HG03432 (cell line): Measurements from ENCODE around the gene HEY2.

ENCODE experiments used
- ATAC-seq: cut with Tn5 transposase; IDR thresholded peaks from one replicate; pipeline ENCODE4 v1.9.1; 2021; ENCODE audit warnings: mild to moderate bottlenecking, moderate library complexity; ENCODE audit not compliant: unreplicated experiment

The HEY2 gene

DNA sequence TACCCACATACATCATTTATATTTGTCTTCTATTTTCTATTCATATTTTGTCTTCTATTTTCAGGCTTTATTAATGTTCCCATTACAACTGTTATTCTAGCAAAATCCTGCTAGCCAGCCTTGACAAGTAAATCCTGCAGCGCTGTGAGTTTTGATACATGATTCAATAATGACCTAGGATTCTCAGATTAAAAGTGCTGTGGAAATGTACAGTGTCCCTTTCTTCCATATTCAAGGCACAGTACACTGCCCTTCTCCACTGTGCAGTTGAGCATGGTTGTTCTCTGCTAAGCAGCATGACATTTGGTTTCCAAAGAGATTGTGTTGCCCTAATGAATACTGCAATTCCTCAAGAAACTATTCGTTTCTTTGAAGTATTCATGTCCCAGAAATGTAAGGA is 5.8 kb upstream of the HEY2 start:
- ATAC-seq: no peak

DNA sequence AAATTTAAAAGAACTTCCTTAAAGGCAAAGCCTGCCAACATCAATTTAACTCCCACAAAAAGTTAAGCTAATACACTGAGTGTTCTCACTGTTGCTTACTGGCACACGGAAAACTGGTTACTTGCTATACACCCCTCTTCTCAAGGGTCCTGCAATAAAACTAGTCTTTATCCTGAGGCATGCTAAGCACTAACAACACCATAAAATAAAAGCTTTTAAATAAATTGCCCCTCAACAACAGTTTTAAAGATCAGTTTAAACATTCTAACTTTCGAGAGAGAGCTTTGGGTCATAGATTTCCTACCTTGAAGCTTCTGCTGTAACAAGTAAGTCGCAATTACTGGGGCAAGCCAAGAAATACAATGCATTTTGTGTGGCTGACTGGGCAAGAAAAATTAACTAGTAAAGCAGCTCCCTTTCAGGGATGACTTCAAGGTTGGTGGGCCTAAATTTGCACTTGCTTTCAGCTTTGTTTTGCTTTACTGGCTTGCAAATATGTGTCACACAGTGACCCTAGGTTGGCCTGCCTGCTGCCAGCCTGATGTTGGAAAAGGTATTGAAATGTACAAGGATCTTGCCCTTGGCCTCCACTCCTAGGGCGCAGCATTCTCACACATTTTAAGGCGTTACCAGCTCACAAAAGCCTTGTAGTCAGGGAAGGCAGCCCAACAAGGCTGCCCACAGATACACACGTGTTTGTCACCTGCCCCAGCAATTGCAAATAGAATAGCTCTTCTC is 4.0 kb upstream of the HEY2 start:
- ATAC-seq: no peak

DNA sequence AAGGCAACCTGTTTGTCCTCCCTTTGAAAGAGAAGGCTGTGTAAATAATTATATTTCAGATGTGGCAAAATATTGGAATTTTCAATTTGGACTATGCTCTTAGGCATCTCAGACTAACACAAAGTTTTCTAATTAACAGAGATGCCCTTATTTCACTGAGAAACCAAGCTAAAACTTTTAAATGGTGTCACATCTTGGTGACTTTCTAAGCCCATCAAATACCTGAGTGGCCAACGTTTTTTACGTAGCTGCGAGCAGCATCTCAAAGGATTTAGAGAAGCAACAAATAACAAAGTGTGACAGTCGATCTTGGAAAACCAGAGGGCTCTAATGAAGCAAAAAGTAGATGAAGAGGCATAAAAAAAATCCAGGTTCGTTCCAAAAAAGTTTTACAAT is 3.4 kb upstream of the HEY2 start:
- ATAC-seq: no peak

DNA sequence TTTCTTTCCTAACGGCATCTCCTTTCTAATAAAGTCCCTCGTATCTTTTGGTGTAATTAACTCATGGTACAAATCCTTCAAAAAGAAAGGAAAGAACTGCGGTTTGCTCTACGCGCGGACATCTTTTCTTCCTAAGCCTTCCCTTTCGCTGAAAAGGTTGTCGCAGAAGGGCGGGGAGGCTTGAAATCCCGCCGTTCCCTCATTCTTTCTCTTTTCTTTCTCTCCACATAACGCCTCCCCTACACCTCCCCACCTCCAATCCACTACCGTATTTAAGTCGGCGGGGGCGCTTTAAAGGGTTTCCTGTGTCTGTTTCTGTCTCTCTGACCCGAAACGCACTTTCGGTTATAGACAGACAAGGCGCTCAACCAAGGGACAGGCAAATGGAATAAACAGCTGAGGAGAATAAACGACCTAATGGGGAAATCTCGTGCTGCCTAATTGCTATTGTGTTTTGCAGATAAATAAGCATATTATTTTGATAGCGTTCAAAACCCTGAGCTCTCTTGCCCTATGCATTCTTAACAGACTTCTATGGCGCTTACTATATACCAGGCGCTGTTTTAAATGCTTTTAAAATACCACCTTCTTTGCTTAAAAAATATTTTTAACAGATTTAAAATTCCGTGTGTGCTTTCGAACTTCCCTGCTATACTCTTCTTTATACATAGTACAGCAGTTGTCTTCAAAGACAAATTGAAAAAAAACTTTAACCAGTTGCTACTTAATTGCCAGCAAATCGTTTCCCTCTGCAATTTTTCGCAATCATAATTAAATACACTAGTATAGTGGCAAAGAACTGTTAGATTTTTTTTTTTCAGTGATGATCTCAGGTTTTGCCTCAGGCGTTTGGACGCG is 2.5 kb upstream of the HEY2 start:
- peak; percentile 62 for ATAC-seq

DNA sequence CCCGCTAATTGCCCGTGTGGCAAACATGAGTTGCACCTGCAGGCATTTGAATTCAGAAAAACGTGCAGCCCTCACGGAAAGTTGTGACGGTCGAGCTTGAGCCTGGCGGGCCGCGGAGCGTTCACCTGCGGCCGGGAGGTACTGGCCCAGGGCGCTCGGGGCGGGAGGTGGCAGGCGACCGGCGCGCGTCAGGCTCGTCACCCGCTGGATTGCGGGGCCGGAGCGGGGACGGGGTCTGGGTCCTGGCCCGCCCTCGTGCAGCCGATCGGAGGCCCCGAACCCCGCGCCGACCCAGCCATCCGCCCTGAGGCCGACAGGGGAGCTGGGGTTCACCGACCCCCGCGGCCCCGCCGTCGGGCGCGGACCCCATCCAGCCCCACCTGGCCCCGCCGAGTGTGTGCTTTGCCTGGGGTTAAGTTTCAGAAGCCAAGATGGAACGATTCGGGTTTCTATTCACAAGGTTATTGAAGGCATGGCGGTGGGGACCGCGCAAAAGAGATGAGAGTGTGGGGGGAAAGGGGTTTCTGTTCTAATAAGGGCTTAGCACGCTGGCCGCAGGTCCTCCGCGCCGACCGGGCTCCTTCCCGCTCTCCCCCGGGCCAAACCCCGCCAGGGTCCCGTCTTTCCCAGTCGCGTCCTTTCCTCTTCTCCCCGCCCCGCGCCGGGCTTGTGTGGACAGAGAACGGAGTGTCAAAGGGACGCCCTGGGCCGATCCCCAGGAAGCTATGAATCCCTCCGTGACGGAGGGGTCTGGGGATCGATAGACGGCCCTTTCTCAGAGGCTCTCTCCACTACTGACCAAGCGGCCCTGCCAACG is 1.6 kb upstream of the HEY2 start:
- peak; percentile 5 for ATAC-seq

DNA sequence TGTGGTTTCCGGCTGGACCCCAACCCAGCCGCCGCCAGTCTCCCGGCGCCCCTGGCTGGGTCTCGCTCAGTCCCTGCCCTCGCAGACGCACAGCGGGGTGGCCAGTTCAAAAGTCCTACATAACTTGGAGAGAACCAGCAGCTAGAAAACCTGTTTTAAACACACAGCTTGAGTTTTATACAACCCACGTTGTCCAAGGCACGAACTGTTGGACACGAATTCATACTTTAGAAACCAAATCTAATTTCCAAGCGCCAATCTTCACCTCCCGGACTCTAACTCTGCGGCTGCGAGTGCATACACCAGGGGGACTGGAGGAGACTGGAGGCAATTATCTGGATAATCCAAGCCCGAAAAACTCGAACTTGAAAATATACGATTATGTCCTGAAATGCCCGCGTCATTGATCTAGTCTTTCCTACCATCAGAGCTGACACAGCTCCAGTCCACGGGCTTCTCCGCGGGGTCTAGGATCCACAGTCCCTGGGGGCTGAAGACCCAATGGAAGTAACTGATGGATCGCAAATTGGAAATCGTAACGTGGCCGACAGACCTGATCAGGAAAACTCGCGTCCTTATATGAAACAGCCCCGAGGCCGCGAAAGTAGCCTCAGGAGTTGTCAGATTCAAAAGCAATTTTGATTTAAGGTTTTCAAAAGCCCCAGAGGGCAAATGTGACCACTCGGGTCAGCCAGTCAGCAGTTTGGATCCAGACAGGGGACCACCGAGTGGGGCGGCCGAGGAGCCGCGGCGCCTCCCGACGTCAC is 843 bp upstream of the HEY2 start:
- ATAC-seq: peak; percentile 0

DNA sequence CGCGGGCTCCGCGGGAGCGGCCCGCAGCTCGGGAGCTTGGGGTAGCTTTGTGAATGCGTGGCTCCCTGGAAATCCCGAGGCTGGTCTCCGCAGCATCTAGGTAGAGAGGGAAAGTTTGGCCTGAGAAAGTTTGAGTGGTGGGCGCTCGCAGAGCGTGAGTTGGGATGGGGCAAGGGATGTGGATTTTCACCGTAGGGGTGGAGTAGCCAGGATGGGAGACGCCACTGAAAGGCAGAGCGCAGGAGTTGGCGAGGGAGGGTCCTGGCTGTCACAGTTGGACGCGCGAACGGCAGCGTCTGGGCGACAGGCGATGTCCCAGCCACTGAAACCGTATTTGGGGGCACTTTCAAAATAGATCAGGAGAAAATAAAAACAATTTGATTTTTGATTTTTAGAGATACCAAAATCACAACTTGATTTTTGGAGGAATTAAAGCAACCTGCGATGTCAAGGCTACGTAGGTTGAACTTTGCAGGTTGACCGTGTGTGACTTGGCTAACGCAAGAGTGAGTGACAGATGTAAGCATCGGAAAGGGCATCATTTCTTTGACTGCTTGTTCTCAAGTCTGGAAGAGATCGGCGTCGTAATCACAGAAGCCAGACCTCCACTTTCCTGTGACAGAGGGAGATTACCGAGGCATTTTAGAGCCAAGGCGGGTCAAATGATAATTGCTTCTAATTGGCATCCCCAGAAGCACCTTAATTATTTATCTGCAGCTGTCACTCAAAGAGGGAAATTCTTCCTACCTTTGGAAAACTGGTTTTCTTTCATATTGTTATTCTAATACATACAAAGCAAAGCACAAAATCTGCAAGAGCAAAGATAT is 646 bp downstream of the HEY2 start:
- no peak for ATAC-seq

DNA sequence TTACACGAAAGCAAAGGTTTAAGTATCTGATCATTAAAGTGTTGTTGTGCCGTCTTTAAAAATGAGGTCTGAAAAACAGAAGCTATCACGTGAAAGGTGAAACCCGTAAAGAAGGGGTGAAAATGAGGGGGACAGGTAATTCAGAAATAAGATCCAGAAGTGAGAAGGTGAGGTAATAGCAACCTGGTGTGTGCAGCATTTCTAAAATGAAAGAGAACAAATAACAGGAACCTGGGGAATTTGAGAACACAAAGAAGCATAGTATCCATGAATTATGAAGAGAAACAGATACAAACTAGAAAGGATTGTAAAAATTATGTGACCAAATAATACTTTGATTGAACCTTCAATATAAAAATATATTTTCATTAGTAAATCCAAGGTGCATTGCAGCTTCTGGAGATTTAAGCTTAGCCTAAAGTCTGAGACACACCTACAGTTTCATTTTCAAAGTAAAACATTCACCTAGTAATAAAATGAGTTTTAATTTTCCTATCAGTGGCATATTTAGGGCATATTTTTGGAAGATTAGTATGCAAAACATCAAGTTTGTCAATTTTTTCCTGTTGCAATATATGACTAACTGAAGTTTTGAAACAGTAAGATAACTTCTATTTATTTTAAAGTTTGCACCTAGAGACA is 1.4 kb downstream of the HEY2 start:
- ATAC-seq: no peak

DNA sequence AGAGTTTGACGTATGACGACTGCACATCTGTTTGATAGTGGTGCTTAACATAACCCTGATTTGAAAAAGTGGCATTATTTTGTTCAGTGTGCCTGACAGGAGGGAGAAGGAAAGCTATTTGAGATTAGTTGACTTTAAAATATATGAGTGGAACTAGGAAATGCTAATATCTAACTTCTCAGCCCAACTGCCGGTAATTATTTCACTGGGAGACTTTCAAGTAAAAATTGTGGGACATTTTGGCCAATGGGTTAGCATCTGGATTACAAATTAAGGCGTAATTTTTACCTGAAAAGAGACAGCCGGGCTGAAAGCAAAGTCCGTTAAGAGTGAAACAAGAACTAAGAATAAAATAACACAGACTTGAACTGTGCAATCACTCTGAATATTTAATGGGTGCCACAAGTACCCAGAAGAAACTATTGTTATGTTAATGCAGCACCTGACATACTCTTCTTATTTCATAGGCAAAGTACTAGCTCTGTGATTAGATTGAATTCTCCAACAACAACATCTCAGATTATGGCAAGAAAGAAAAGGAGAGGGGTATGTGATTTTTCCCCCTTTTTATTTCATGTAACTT is 2.0 kb downstream of the HEY2 start:
- ATAC-seq: no peak

DNA sequence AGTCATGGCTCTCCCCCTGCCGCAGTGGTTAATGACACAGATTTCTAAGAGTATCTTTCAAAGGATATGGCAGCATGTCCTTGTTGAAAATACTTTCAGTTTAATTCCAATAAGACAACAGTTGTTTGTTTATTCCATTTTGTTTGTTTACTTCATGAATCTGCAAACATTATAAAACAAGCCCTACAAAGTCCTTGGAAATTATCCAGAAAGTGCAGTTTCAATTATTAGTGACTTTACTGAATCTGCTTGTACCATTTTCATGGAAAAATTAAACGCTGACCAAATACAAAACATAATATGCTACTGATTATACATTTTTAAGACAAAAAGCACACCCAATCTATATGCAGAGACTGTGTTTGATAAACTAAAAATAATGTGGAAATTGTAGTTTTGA is 3.3 kb downstream of the HEY2 start:
- ATAC-seq: no peak

DNA sequence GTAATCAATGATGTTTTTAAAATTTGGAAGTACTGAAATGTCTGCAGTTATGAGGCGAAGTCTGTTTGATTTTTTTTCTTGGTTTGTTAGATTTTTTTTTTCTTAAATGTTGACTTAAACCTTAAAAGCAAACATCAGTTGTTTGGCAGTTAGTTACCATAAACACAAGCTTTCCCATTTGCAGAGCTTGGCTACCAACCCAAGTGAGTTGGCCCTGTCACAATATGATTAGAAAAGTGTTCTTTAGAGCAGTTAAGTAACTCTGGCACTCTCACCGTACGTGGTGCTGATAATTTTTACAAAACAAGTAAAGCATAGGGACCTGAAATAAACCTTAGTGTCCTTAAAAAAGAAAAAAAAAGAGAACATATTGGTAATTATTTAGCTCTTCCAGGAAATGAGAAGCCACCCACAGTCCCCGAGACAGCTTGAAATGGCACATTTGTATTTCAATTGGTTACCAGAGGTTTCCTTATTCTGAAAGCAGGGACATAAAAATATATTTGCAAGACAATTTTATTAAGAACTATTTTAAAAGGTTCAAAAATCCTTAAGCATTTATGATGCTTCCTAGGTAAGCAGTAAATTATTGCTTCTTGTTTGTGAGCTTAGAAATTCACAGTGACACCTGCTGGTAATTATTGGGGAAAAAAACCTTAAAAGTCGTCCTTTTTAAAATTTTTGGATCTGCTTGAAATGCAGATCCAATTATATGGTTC is 3.9 kb downstream of the HEY2 start:
- no peak for ATAC-seq

DNA sequence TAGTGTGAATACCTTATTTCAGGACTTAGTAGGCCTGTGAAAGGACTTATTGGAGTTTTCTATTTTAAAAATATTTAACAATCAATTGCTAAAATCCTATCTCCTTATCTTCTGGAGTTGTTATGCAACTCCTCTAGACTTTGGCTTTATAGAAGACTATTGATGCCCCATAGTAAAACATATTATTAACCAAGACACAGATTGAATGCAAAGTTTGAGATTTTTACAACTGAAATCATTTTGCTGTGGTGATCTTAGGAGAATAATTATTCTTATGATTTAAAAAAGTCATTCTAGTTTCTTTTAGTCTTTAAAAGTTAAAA is 4.5 kb downstream of the HEY2 start:
- ATAC-seq: no peak

DNA sequence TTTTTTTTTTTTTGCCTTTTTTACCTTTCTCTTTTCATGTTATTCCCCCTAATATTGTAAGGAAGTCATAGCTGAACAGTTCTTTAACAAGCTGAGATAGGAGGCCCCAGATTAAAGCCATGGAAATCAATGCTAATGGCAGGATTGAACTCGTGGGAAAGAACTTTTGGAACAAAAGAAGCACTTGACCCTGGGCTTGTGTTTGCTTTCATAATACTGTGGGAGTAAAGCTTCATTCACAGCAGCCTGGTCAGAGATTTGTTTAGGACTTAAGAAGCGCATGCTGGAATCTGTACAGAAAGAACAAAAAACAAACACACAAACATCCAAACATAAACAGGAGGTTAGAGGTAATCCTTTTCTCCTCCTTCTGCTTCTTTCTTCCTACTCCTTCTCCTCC is 5.1 kb downstream of the HEY2 start:
- ATAC-seq: no peak

DNA sequence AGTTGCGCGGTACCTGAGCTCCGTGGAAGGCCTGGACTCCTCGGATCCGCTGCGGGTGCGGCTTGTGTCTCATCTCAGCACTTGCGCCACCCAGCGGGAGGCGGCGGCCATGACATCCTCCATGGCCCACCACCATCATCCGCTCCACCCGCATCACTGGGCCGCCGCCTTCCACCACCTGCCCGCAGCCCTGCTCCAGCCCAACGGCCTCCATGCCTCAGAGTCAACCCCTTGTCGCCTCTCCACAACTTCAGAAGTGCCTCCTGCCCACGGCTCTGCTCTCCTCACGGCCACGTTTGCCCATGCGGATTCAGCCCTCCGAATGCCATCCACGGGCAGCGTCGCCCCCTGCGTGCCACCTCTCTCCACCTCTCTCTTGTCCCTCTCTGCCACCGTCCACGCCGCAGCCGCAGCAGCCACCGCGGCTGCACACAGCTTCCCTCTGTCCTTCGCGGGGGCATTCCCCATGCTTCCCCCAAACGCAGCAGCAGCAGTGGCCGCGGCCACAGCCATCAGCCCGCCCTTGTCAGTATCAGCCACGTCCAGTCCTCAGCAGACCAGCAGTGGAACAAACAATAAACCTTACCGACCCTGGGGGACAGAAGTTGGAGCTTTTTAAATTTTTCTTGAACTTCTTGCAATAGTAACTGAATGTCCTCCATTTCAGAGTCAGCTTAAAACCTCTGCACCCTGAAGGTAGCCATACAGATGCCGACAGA is 9.9 kb downstream of the HEY2 start:
- no peak for ATAC-seq

DNA sequence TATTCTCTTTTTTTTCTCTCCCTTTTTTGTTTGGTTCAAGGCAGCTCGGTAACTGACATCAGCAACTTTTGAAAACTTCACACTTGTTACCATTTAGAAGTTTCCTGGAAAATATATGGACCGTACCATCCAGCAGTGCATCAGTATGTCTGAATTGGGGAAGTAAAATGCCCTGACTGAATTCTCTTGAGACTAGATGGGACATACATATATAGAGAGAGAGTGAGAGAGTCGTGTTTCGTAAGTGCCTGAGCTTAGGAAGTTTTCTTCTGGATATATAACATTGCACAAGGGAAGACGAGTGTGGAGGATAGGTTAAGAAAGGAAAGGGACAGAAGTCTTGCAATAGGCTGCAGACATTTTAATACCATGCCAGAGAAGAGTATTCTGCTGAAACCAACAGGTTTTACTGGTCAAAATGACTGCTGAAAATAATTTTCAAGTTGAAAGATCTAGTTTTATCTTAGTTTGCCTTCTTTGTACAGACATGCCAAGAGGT is 10.6 kb downstream of the HEY2 start:
- no peak for ATAC-seq

DNA sequence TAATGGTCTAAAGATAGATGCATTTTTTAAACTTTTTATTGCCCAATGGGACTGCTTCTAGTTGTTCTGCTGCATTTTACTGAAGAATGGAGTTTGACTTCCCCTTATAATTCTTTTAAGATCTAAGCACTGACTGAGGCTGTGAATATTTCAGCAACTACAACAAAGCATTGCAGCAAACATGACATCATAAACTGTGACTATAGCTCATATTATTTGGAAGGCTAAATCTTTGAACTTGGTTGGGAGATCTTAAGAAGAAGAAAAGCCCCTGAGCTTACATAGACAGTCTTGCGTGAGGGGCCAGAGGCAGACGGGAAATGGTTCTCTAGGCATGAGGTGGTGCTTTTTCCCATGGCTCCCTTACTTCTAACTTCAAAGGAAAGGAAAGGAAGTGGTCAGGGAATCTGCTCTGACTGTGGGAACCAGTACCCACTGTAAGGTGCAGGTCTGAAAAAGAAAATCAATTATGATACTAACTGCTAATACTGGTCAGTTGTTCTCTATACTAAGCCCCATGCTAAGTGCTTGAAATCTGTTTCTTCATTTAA is 14.8 kb downstream of the HEY2 start:
- ATAC-seq: peak; percentile 46

DNA sequence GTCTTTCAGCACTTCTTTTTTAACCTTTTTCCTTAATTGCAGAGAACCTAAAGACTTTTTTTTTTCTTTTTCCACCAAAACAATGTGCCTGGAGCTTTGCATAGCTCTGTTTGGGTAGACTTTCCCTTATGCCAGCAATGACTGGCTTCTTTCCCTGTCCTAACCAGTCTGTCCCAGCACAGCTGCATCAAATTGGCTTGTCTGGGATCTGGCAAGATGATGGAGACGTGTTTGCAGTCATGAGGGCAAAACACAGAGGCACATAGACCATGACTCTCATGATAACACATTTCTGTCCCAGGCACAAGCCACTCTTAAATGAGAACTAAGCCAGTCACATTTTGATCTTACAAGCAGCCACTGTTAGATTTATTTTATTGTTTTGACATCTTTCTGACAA is 16.5 kb downstream of the HEY2 start:
- ATAC-seq: no peak
